ENCODE measurements around the gene FAT2. TPM values are rescaled to one million over a fixed set of nuclear protein-coding genes. Genes with fewer than 3 reads are reported as not detected.
A peak's percentile ranks its signal among the peaks of the same experiment; 100 is the strongest.

The FAT2 gene
- total RNA-seq, 1 experiment from 2014 or later, result 0.48 TPM

GRCh38 chr5:151597749-151598148 is 6.6 kb upstream of the FAT2 start:
- no peaks in the 10 kb centered on the region for H4K20me1 ChIP-seq (ENCODE audit: insufficient read depth)
- intact Hi-C loops (cut with micrococcal nuclease; ENCODE audit: unreplicated experiment), result loop anchor here (5.0 kb wide), 1 partner anchor 50 kb away; no protein-coding TSS in a partner anchor
- ChIA-PET POLR2A (ENCODE audit: unreplicated experiment) (no interaction called here), CTCF (interaction anchor here (0.6 kb wide), 1 partner anchor 44 kb away, joined by 3 read pairs; no protein-coding TSS in a partner anchor)
- H3F3A ChIP-seq (ENCODE audit: insufficient read depth, low read depth), result peaks cover 5% of the 10 kb centered on the region; the same call in 1 of the 2 replicates
- BruUV-seq (replicated peaks), result no TSS peak
- H2AFZ ChIP-seq, result no peak overlapping the region
- peak overlapping the region; percentile 52 for H3K4me2 ChIP-seq
- H3K4me1 ChIP-seq (replicated peaks; ENCODE audit: insufficient read depth), result peaks cover 39% of the 10 kb centered on the region
- no peaks in the 10 kb centered on the region for H3K9me2 ChIP-seq (ENCODE audit: insufficient read depth)
- no peaks in the 10 kb centered on the region for H3K9me3 ChIP-seq (ENCODE audit: insufficient read depth, low read depth)
- no peak overlapping the region for H3K4me3 ChIP-seq
- no peaks in the 10 kb centered on the region for H3K27me3 ChIP-seq (ENCODE audit: insufficient read depth, low read depth)
- no peaks in the 10 kb centered on the region for H3K36me3 ChIP-seq (ENCODE audit: low read depth)
- H3K79me2 ChIP-seq (ENCODE audit: low read depth), result no peaks in the 10 kb centered on the region
- TF ChIP-seq EZH2 (IDR thresholded peaks at IDR 0.05; ENCODE audit: low read depth) (no peak), CTCF (conservative IDR thresholded peaks at IDR 0.05) (no peak)
- no peak overlapping the region for H3K27ac ChIP-seq
- no peak for DNase-seq

- no peaks in the 10 kb centered on the region for H4K20me1 ChIP-seq (ENCODE audit: insufficient read depth)
- BruUV-seq (replicated peaks), result no TSS peak
- H3K9me2 ChIP-seq (ENCODE audit: insufficient read depth), result no peaks in the 10 kb centered on the region
- intact Hi-C loops (cut with micrococcal nuclease; ENCODE audit: unreplicated experiment), result loop anchor here (5.0 kb wide), 1 partner anchor 50 kb away; no protein-coding TSS in a partner anchor
- H3K36me3 ChIP-seq (ENCODE audit: low read depth), result no peaks in the 10 kb centered on the region
- H3K9me3 ChIP-seq (ENCODE audit: insufficient read depth, low read depth), result no peaks in the 10 kb centered on the region
- peaks cover 39% of the 10 kb centered on the region for H3K4me1 ChIP-seq (replicated peaks; ENCODE audit: insufficient read depth)
- ChIA-PET POLR2A (ENCODE audit: unreplicated experiment) (interaction anchor here (0.6 kb wide), 1 partner anchor 55 kb away, joined by 6 read pairs; no protein-coding TSS in a partner anchor), CTCF (no interaction called here)
- H3K27ac ChIP-seq, result 0 out of 2 replicates have a peak overlapping the region, but pooled peaks have one; percentile 11
- DNase-seq, result peak; percentile 42 to 61
- no peak overlapping the region for H2AFZ ChIP-seq
- H3K79me2 ChIP-seq (ENCODE audit: low read depth), result no peaks in the 10 kb centered on the region
- H3K4me3 ChIP-seq, result no peak overlapping the region
- peak overlapping the region; percentile 52 for H3K4me2 ChIP-seq
- no peak for TF ChIP-seq CTCF (conservative IDR thresholded peaks at IDR 0.05)
- no peak for TF ChIP-seq EZH2 (IDR thresholded peaks at IDR 0.05; ENCODE audit: low read depth)
- H3K27me3 ChIP-seq (ENCODE audit: insufficient read depth, low read depth), result no peaks in the 10 kb centered on the region
- peaks cover 5% of the 10 kb centered on the region; the same call in 1 of the 2 replicates for H3F3A ChIP-seq (ENCODE audit: insufficient read depth, low read depth)
Observed at GRCh38 chr5:151596828-151597539, 5.9 kb upstream of the FAT2 start.

- Histone ChIP-seq H3F3A (ENCODE audit: insufficient read depth, low read depth) (peaks cover 5% of the 10 kb centered on the region; the same call in 1 of the 2 replicates), H3K9me2 (ENCODE audit: insufficient read depth) (no peaks in the 10 kb centered on the region), H3K27ac (no peak overlapping the region), H3K79me2 (ENCODE audit: low read depth) (no peaks in the 10 kb centered on the region), H3K4me3 (no peak overlapping the region), H4K20me1 (ENCODE audit: insufficient read depth) (no peaks in the 10 kb centered on the region), H3K27me3 (ENCODE audit: insufficient read depth, low read depth) (no peaks in the 10 kb centered on the region), H3K36me3 (ENCODE audit: low read depth) (no peaks in the 10 kb centered on the region), H3K9me3 (ENCODE audit: insufficient read depth, low read depth) (no peaks in the 10 kb centered on the region), H2AFZ (no peak overlapping the region), H3K4me1 (replicated peaks; ENCODE audit: insufficient read depth) (peaks cover 39% of the 10 kb centered on the region), H3K4me2 (no peak overlapping the region)
- intact Hi-C loops (cut with micrococcal nuclease; ENCODE audit: unreplicated experiment), result loop anchor here (5.0 kb wide), 1 partner anchor 52 kb away; no protein-coding TSS in a partner anchor
- POLR2A ChIA-PET (ENCODE audit: unreplicated experiment), result interaction anchor here (0.6 kb wide), 1 partner anchor 62 kb away, joined by 3 read pairs; no protein-coding TSS in a partner anchor
- no peak for DNase-seq
- CTCF ChIA-PET, result interaction anchor here (0.6 kb wide), 1 partner anchor 75 kb away, joined by 3 read pairs; no protein-coding TSS in a partner anchor
- BruUV-seq (replicated peaks), result no TSS peak
- TF ChIP-seq EZH2 (IDR thresholded peaks at IDR 0.05; ENCODE audit: low read depth), result no peak
- no peak for TF ChIP-seq CTCF (conservative IDR thresholded peaks at IDR 0.05)
Observed at GRCh38 chr5:151595411-151595826, 4.3 kb upstream of the FAT2 start.

Data from PC-9 (cell line).